ENCODE data around the gene PAPSS2. TPM values are rescaled to one million over a fixed set of nuclear protein-coding genes. Genes with fewer than 3 reads are reported as not detected.

PAPSS2 gene
- total and polyA plus RNA-seq, 2 experiments from 2014 or later = 13.2 to 19.6 TPM

DNA sequence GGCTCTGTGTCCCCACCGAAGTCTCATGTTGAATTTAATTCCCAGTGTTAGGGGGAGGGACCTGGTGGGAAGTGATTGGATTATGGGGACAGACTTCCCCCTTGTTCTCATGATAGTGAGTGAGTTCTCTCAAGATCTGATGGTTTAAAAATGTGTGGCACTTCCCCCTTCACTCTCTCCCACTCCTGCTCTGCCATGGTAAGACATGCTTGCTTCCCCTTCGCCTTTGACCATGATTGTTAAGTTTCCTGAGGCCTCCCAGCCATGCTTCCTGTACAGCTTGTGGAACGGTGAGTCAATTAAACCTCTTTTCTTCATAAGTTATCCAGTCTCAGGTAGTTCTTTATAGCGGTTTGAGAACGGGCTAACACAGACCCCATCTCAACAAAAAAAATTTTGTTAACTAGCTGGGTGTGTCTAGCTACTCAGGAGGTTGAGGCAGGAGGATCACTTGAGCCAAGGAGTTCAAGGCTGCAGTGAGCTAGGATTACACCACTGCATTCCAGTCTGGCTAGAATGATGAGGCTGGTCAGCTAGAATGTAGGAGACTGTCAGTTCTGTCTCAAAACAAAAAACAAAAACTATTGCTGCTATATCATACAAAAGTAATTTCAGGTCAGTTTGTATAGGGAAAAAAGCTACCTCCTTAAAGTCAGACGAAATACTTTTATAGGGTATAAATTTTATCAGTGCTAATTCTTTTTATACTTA is 100.7 kb downstream of the PAPSS2 start:
- ATAC-seq = no peak
- H3K27ac Mint-ChIP-seq = peak overlapping the region; percentile 23
- 0 out of 2 replicates have a peak overlapping the region, but pooled peaks have one; percentile 7 for H3K27ac ChIP-seq (ENCODE audit: low read depth)

More for the DNA sequence above, 100.7 kb downstream of the PAPSS2 start:
- Histone ChIP-seq H3K27me3 (ENCODE audit: insufficient read depth) (no peaks in the 10 kb centered on the region), H3K9me2 (ENCODE audit: insufficient read depth) (no peaks in the 10 kb centered on the region), H3K79me2 (replicated peaks; ENCODE audit: insufficient read depth) (no peaks in the 10 kb centered on the region; the same call in 1 of the 2 replicates), H3K4me2 (no peak overlapping the region), H2AFZ (no peak overlapping the region), H3K36me3 (ENCODE audit: insufficient read depth) (no peaks in the 10 kb centered on the region; the same call in 1 of the 2 replicates), H4K20me1 (replicated peaks; ENCODE audit: insufficient read depth) (no peaks in the 10 kb centered on the region), H3K4me1 (ENCODE audit: insufficient read depth) (peaks cover 26% of the 10 kb centered on the region), H3K4me3 (no peak overlapping the region), H3F3A (replicated peaks; ENCODE audit: low read depth) (0 out of 2 replicates have a peak, but pooled peaks cover 5% of the 10 kb centered on the region)
- Mint-ChIP-seq H3K27me3 (ENCODE audit: insufficient read depth, low read depth, poor library complexity) (no peaks in the 10 kb centered on the region), H3K9me3 (no peaks in the 10 kb centered on the region), H3K4me1 (peaks cover 22% of the 10 kb centered on the region), H3K36me3 (ENCODE audit: low read depth) (peaks cover 15% of the 10 kb centered on the region; the same call in 2 of the 3 replicates), H3K4me3 (no peak overlapping the region)
- DNase-seq (ENCODE audit: low spot score) = no peak
- TF ChIP-seq JUNB (IDR thresholded peaks at IDR 0.05; ENCODE audit: unreplicated experiment) (no peak), REST (IDR thresholded peaks at IDR 0.05; ENCODE audit: unreplicated experiment) (no peak), ETS1 (IDR thresholded peaks at IDR 0.05) (no peak), CREB1 (CRISPR knock-in tag; IDR thresholded peaks at IDR 0.05; ENCODE audit: low read depth) (no peak), ZNF114 (CRISPR knock-in tag; IDR thresholded peaks at IDR 0.05) (no peak), CTCF (conservative IDR thresholded peaks at IDR 0.05; ENCODE audit: low read depth in 2 of 2) (no peak), EZH2phosphoT487 (IDR thresholded peaks at IDR 0.05; ENCODE audit: unreplicated experiment) (no peak), NANOG (IDR thresholded peaks at IDR 0.05; ENCODE audit: borderline replicate concordance) (no peak)
- TF ChIP-seq, protein P1, sequence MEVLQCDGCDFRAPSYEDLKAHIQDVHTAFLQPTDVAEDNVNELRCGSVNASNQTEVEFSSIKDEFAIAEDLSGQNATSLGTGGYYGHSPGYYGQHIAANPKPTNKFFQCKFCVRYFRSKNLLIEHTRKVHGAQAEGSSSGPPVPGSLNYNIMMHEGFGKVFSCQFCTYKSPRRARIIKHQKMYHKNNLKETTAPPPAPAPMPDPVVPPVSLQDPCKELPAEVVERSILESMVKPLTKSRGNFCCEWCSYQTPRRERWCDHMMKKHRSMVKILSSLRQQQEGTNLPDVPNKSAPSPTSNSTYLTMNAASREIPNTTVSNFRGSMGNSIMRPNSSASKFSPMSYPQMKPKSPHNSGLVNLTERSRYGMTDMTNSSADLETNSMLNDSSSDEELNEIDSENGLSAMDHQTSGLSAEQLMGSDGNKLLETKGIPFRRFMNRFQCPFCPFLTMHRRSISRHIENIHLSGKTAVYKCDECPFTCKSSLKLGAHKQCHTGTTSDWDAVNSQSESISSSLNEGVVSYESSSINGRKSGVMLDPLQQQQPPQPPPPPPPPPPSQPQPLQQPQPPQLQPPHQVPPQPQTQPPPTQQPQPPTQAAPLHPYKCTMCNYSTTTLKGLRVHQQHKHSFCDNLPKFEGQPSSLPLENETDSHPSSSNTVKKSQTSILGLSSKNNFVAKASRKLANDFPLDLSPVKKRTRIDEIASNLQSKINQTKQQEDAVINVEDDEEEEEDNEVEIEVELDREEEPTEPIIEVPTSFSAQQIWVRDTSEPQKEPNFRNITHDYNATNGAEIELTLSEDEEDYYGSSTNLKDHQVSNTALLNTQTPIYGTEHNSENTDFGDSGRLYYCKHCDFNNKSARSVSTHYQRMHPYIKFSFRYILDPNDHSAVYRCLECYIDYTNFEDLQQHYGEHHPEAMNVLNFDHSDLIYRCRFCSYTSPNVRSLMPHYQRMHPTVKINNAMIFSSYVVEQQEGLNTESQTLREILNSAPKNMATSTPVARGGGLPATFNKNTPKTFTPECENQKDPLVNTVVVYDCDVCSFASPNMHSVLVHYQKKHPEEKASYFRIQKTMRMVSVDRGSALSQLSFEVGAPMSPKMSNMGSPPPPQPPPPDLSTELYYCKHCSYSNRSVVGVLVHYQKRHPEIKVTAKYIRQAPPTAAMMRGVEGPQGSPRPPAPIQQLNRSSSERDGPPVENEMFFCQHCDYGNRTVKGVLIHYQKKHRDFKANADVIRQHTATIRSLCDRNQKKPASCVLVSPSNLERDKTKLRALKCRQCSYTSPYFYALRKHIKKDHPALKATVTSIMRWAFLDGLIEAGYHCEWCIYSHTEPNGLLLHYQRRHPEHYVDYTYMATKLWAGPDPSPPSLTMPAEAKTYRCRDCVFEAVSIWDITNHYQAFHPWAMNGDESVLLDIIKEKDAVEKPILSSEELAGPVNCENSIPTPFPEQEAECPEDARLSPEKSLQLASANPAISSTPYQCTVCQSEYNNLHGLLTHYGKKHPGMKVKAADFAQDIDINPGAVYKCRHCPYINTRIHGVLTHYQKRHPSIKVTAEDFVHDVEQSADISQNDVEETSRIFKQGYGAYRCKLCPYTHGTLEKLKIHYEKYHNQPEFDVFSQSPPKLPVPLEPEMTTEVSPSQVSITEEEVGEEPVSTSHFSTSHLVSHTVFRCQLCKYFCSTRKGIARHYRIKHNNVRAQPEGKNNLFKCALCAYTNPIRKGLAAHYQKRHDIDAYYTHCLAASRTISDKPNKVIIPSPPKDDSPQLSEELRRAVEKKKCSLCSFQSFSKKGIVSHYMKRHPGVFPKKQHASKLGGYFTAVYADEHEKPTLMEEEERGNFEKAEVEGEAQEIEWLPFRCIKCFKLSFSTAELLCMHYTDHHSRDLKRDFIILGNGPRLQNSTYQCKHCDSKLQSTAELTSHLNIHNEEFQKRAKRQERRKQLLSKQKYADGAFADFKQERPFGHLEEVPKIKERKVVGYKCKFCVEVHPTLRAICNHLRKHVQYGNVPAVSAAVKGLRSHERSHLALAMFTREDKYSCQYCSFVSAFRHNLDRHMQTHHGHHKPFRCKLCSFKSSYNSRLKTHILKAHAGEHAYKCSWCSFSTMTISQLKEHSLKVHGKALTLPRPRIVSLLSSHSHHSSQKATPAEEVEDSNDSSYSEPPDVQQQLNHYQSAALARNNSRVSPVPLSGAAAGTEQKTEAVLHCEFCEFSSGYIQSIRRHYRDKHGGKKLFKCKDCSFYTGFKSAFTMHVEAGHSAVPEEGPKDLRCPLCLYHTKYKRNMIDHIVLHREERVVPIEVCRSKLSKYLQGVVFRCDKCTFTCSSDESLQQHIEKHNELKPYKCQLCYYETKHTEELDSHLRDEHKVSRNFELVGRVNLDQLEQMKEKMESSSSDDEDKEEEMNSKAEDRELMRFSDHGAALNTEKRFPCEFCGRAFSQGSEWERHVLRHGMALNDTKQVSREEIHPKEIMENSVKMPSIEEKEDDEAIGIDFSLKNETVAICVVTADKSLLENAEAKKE (CRISPR knock-in tag; IDR thresholded peaks at IDR 0.05) = no peak

Measured in GM23338 (cell line).